ENCODE results near the gene TBC1D14.

DNA sequence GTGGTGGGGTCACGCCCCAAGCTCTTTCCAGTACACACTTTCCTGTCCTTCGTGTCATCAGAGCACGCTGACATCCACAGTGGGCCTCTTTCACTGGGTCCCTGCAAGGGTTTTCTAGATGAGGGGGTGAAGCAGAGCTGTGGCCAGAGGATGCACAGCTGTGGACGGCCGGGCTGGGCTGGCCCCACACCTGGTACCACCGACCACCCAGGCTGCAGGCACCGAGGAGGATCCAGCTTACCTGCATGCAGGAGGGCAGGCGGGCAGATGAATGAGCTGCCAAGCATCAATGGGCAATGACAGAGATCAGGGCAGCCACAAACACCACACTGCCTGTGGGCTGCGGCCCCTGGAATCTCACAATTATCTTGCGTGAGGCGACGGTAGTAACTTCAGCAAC lies 167.7 kb downstream of the TBC1D14 start:
- TF ChIP-seq, protein P1, sequence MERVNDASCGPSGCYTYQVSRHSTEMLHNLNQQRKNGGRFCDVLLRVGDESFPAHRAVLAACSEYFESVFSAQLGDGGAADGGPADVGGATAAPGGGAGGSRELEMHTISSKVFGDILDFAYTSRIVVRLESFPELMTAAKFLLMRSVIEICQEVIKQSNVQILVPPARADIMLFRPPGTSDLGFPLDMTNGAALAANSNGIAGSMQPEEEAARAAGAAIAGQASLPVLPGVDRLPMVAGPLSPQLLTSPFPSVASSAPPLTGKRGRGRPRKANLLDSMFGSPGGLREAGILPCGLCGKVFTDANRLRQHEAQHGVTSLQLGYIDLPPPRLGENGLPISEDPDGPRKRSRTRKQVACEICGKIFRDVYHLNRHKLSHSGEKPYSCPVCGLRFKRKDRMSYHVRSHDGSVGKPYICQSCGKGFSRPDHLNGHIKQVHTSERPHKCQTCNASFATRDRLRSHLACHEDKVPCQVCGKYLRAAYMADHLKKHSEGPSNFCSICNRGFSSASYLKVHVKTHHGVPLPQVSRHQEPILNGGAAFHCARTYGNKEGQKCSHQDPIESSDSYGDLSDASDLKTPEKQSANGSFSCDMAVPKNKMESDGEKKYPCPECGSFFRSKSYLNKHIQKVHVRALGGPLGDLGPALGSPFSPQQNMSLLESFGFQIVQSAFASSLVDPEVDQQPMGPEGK (CRISPR knock-in tag; IDR thresholded peaks at IDR 0.05; ENCODE audit: borderline replicate concordance): no peak
- TF ChIP-seq ARNTL (CRISPR knock-in tag; IDR thresholded peaks at IDR 0.05; ENCODE audit: borderline replicate concordance, low read depth) (no peak), PPARA (CRISPR knock-in tag; IDR thresholded peaks at IDR 0.05; ENCODE audit: borderline replicate concordance) (no peak)
